Activated CD4-positive, alpha-beta T cell treated with anti-CD3 and anti-CD28 coated beads, Interleukin-2, amount 50 U/mL, for 16 hours (primary cell): ENCODE measurements around the gene ITGAL.
"Not testable (repeated sequence)": the region's sequence is repeated elsewhere in the genome, so short reads cannot be mapped to it uniquely, and the experiment has no call there.

ENCODE experiments used
- DNase-seq: peaks from one replicate; pipeline ENCODE4 v3.0.0-alpha.2; 2020

Gene ITGAL

GRCh38 chr16:30528799-30529457, 56.4 kb downstream of the ITGAL start:
- DNase-seq = no peak

GRCh38 chr16:30530163-30531037, 57.9 kb downstream of the ITGAL start:
- DNase-seq = no peak

- no peak for DNase-seq
Observed at GRCh38 chr16:30532285-30533145, 60.0 kb downstream of the ITGAL start.

- DNase-seq = no peak
Observed at GRCh38 chr16:30533146-30533522, 60.6 kb downstream of the ITGAL start.

- peak; percentile 39 for DNase-seq
Observed at GRCh38 chr16:30533748-30534367, 61.3 kb downstream of the ITGAL start.

- peak; percentile 94 for DNase-seq
Observed at GRCh38 chr16:30534368-30535105, 62.0 kb downstream of the ITGAL start, which contains the start of gene ZNF747. TSS of gene ZNF747 (minus strand) at chr16:30534858. CDS start at chr16:30534679, 179 bp downstream.

- DNase-seq = peak; percentile 50
Observed at GRCh38 chr16:30535106-30535776, 62.7 kb downstream of the ITGAL start.

GRCh38 chr16:30535777-30536190, 63.2 kb downstream of the ITGAL start:
- peak; percentile 75 for DNase-seq

- not testable (repeated sequence) for DNase-seq
Observed at GRCh38 chr16:30536391-30537024, 64.0 kb downstream of the ITGAL start.

GRCh38 chr16:30539000-30539964, 66.7 kb downstream of the ITGAL start:
- no peak for DNase-seq

- DNase-seq = not testable (repeated sequence)
Observed at GRCh38 chr16:30539986-30540526, 67.5 kb downstream of the ITGAL start.

- not testable (repeated sequence) for DNase-seq
Observed at GRCh38 chr16:30540916-30541464, 68.4 kb downstream of the ITGAL start.

GRCh38 chr16:30541502-30542329, 69.2 kb downstream of the ITGAL start:
- DNase-seq = no peak

- no peak for DNase-seq
Observed at GRCh38 chr16:30543067-30543466, 70.5 kb downstream of the ITGAL start.

GRCh38 chr16:30546115-30546514, 73.6 kb downstream of the ITGAL start:
- no peak for DNase-seq

GRCh38 chr16:30548416-30549253, 76.1 kb downstream of the ITGAL start:
- DNase-seq = no peak

- peak; percentile 78 for DNase-seq
Observed at GRCh38 chr16:30551781-30552180, 79.2 kb downstream of the ITGAL start.
